Nephron (organoid): Measurements from ENCODE around the gene NEMP2.
"Not testable (repeated sequence)": the region's sequence is repeated elsewhere in the genome, so short reads cannot be mapped to it uniquely, and the experiment has no call there.

Experiments
- H3K27ac Mint-ChIP-seq, 3 experiments: 2 replicates each; pipeline ENCODE4 v1.8.0; 2020; ENCODE audit warnings: mixed read lengths in 3 of 3, mild to moderate bottlenecking in 2 of 3, moderate library complexity in 1 of 3
- H3K27me3 Mint-ChIP-seq: 2 replicates; pipeline ENCODE4 v1.8.0; 2021; ENCODE audit warnings: low read depth, mild to moderate bottlenecking, moderate library complexity, mixed read lengths
- H3K36me3 Mint-ChIP-seq: 2 replicates; pipeline ENCODE4 v1.8.0; 2020; ENCODE audit warnings: low read depth, mixed read lengths
- H3K4me1 Mint-ChIP-seq: 2 replicates; pipeline ENCODE4 v1.8.0; 2020; ENCODE audit warnings: mixed read lengths
- H3K4me3 Mint-ChIP-seq, 3 experiments: 2 replicates each; pipeline ENCODE4 v1.8.0; 2020; ENCODE audit warnings: mild to moderate bottlenecking in 3 of 3, mixed read lengths in 3 of 3, moderate library complexity in 2 of 3
- H3K9me3 Mint-ChIP-seq: 2 replicates; pipeline ENCODE4 v1.8.0; 2020; ENCODE audit warnings: mixed read lengths
- TF ChIP-seq, protein P1 (sequence below), 3 experiments: fragments of 200-600 bp; sonication (generic); IDR thresholded peaks; one replicate each; pipeline ENCODE4 v1.5.0; 2021; ENCODE audit warnings: antibody characterized with exemption in 3 of 3; ENCODE audit not compliant: unreplicated experiment in 3 of 3

The NEMP2 gene

DNA sequence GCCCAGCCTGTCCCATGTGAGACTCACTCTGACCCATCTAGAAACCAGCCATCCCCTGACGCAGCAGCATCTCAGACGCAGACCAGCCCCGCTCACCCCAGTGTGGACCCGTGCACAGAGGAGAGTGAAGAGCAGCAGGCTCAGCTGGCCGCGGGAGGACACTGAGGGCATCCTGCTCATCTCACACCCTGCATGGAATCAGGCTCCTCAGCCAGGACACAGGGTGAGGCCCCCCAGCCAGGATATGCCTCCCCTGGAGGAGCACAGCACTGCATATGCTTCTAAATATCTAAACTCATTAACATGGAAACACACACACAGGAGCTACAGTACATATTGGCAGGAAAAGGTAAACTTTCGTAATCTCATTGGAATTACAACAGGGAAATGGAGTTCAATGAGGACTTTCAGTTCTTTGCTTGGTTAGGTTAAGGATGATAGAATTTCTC is 34.4 kb downstream of the NEMP2 start:
- no peak overlapping the region for H3K4me3 Mint-ChIP-seq
- no peaks in the 10 kb centered on the region for H3K27me3 Mint-ChIP-seq
- no peaks in the 10 kb centered on the region for H3K4me1 Mint-ChIP-seq
- TF ChIP-seq, protein P1, sequence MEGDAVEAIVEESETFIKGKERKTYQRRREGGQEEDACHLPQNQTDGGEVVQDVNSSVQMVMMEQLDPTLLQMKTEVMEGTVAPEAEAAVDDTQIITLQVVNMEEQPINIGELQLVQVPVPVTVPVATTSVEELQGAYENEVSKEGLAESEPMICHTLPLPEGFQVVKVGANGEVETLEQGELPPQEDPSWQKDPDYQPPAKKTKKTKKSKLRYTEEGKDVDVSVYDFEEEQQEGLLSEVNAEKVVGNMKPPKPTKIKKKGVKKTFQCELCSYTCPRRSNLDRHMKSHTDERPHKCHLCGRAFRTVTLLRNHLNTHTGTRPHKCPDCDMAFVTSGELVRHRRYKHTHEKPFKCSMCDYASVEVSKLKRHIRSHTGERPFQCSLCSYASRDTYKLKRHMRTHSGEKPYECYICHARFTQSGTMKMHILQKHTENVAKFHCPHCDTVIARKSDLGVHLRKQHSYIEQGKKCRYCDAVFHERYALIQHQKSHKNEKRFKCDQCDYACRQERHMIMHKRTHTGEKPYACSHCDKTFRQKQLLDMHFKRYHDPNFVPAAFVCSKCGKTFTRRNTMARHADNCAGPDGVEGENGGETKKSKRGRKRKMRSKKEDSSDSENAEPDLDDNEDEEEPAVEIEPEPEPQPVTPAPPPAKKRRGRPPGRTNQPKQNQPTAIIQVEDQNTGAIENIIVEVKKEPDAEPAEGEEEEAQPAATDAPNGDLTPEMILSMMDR (IDR thresholded peaks at IDR 0.05; ENCODE audit: unreplicated experiment in 3 of 3), result no peak
- no peak overlapping the region for H3K27ac Mint-ChIP-seq
- H3K9me3 Mint-ChIP-seq, result peaks cover 4% of the 10 kb centered on the region
- H3K36me3 Mint-ChIP-seq, result peaks cover 11% of the 10 kb centered on the region

DNA sequence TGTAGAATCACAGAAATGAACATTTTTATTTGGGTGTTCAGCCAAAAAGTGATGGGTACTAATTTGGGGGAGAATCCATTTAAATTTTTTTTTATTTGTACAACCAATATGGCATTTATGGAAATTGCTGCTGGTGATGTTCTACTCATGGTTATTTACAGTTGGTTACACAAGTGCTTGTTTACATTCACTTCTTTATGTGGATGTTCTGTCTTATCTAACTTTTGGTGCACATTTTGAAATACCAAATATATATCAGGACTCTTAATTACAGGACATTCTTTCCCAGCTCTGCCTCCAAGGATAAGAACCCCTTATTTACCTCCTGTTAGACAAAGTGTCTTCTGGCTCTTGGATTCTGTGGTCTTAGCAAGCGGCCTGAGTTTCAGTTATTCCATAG is 35.2 kb downstream of the NEMP2 start:
- Mint-ChIP-seq H3K9me3 (peaks cover 12% of the 10 kb centered on the region), H3K27me3 (no peaks in the 10 kb centered on the region), H3K4me3 (no peak overlapping the region), H3K4me1 (no peaks in the 10 kb centered on the region), H3K36me3 (peaks cover 19% of the 10 kb centered on the region), H3K27ac (no peak overlapping the region)
- TF ChIP-seq, protein P1 (IDR thresholded peaks at IDR 0.05; ENCODE audit: unreplicated experiment in 3 of 3), result no peak

DNA sequence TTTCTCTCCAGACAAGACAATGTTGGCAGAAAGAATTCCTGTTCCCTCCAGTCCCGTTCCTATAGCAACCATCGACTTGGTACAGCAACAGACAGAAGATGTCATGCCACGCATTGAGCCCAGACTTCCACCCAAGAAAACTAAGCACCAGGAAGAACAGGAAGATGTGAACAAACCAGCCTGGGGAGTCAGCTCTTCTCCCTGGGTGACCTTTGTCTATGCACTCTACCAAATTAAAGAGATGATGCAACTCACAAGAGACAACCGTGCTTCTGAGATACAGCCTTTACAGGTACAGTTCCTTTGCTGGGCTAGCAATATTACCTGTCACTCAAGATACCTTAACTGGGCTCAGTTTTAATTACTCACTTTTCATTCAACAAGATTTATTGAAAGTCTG is 37.1 kb downstream of the NEMP2 start:
- H3K27ac Mint-ChIP-seq, result no peak overlapping the region
- no peak overlapping the region for H3K4me3 Mint-ChIP-seq
- H3K4me1 Mint-ChIP-seq, result no peaks in the 10 kb centered on the region
- TF ChIP-seq, protein P1 (IDR thresholded peaks at IDR 0.05; ENCODE audit: unreplicated experiment in 3 of 3), result no peak
- H3K9me3 Mint-ChIP-seq, result peaks cover 24% of the 10 kb centered on the region
- peaks cover 36% of the 10 kb centered on the region for H3K36me3 Mint-ChIP-seq
- no peaks in the 10 kb centered on the region for H3K27me3 Mint-ChIP-seq

DNA sequence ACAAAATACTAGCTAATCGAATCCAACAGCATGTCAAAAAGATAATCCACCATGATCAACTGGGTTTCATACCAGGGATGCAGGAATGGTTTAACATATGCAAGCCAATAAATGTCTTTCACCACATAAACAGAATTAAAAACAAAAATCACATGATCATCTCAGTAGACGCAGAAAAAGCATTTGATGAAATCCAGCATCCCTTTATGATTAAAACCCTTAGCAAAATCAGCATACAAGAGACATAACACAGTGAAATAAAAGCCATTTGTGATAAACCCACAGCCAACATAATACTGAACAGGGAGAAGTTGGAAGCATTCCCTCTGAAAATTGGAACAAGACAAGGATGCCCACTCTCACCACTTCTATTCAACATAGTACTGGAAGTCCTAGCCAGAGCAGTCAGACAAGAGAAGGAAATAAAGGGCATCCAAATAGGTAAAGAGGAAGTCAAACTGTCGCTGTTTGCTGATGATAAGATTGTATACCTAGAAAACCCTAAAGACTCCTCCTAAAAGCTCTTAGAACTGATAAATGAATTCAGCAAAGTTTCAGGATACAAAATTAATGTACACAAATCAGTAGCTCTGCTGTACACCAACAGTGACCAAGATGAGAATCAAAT is 39.8 kb downstream of the NEMP2 start:
- not testable (repeated sequence) for H3K4me1 Mint-ChIP-seq, H3K27me3 Mint-ChIP-seq, H3K4me3 Mint-ChIP-seq, H3K27ac Mint-ChIP-seq
- Mint-ChIP-seq H3K9me3 (peaks cover 32% of the 10 kb centered on the region), H3K36me3 (peaks cover 56% of the 10 kb centered on the region)

DNA sequence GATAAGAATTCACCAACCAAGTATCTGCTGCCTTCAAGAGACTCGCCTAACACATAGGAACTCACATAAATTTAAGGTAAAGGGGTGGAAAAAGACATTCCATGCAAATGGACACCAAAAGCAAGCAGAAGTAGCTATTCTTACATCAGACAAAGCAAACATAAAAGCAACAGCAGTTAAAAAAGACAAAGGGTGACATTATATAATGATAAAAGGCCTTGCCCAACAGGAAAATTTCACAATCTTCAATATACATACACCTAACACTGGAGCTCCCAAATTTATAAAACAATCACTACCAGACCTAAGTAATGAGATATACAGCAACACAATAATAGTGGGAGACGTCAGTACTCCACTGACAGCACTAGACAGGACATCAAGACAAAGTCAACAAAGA is 41.4 kb downstream of the NEMP2 start:
- Mint-ChIP-seq H3K27ac (no peak overlapping the region), H3K4me3 (no peak overlapping the region), H3K9me3 (peaks cover 32% of the 10 kb centered on the region), H3K27me3 (no peaks in the 10 kb centered on the region), H3K4me1 (no peaks in the 10 kb centered on the region), H3K36me3 (peaks cover 64% of the 10 kb centered on the region)
- TF ChIP-seq, protein P1 (IDR thresholded peaks at IDR 0.05; ENCODE audit: unreplicated experiment in 3 of 3), result no peak

DNA sequence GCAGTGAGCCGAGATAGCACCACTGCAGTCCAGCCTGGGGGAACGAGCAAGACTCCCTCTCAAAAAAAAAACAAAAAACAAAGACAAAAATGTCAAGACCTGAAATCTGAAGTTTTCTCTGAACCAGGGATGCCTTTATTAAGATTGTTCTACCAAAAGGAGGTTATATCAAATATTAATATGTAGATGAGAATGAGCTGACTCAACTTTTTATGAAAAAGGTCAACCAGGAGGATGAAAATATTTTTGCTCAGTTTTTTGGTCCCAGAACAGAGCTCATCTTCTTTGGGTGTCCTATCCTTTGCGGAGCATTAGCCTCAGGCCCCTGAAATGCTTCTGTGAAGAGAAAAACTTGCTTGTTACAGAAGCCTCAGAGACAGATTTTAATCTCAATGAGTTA is 44.0 kb downstream of the NEMP2 start:
- Mint-ChIP-seq H3K9me3 (peaks cover 32% of the 10 kb centered on the region), H3K27ac (no peak overlapping the region), H3K36me3 (peaks cover 57% of the 10 kb centered on the region), H3K4me1 (no peaks in the 10 kb centered on the region), H3K4me3 (no peak overlapping the region), H3K27me3 (no peaks in the 10 kb centered on the region)
- TF ChIP-seq, protein P1 (IDR thresholded peaks at IDR 0.05; ENCODE audit: unreplicated experiment in 3 of 3), result no peak
